Measurements from ENCODE around the gene DTWD2. TPM values are rescaled to one million over a fixed set of nuclear protein-coding genes. Genes with fewer than 3 reads are reported as not detected.

The DTWD2 gene
- total RNA-seq, 4 donors from 2014 or later, result 7.1 to 10.5 (median 9.1) TPM

DNA sequence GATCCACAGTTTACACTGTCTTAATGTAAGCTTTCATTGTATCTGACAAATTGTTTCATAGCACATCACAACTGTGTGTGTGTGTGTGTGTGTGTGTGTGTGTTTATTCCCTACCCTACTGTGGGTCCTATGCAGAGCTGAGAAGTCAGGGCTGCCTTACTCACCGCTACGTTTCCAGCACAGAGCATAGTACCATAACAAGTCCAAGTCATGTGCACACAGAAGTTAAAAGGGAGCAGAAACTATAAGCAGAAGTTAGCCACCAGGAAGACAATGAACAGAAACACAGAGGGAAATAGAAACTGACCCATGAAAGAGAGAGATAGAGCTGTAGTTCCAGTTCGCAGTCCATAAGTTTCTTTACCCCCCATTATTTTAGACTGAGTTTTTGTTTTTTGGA, 44.3 kb upstream of the DTWD2 start:
- Histone ChIP-seq H3K9me3 (no peaks in the 10 kb centered on the region), H3K36me3 (no peaks in the 10 kb centered on the region), H3K27me3 (no peaks in the 10 kb centered on the region), H3K4me3 (no peak overlapping the region), H3K4me1 (no peaks in the 10 kb centered on the region), H3K27ac (replicated peaks in 1 of 4) (no peak overlapping the region)
- TF ChIP-seq, protein P1, sequence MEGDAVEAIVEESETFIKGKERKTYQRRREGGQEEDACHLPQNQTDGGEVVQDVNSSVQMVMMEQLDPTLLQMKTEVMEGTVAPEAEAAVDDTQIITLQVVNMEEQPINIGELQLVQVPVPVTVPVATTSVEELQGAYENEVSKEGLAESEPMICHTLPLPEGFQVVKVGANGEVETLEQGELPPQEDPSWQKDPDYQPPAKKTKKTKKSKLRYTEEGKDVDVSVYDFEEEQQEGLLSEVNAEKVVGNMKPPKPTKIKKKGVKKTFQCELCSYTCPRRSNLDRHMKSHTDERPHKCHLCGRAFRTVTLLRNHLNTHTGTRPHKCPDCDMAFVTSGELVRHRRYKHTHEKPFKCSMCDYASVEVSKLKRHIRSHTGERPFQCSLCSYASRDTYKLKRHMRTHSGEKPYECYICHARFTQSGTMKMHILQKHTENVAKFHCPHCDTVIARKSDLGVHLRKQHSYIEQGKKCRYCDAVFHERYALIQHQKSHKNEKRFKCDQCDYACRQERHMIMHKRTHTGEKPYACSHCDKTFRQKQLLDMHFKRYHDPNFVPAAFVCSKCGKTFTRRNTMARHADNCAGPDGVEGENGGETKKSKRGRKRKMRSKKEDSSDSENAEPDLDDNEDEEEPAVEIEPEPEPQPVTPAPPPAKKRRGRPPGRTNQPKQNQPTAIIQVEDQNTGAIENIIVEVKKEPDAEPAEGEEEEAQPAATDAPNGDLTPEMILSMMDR (IDR thresholded peaks at IDR 0.05), result no peak
- TF ChIP-seq POLR2AphosphoS5 (IDR thresholded peaks at IDR 0.05) (no peak), EP300 (IDR thresholded peaks at IDR 0.05) (no peak), POLR2A (IDR thresholded peaks at IDR 0.05; ENCODE audit: low read depth) (no peak)
- 69% methylated on average over 3 of the region's 3 CpGs for WGBS
- intact Hi-C loops (cut with DNase I), result no loop called here
- no peak for DNase-seq (ENCODE audit: extremely low spot score)

DNA sequence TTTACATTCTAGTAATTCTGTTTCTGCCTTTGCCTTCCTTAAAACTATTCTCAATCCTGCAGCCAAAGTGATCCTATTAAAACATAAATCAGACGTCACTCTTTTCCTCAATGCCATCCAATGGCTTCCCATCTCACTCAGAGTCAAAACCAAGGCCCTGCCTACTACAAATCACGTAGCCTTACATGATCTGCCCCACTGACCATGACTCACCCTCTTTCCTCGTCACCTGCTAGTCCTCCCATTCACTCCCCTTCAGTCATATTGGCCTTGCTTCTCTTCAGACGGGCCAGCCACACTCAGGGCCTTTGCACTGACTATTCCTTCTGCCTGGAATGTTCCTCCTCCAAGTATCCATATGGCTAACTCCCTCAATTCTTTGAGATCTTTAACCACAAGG, 43.6 kb upstream of the DTWD2 start:
- TF ChIP-seq EP300 (IDR thresholded peaks at IDR 0.05), result no peak
- TF ChIP-seq POLR2A (IDR thresholded peaks at IDR 0.05; ENCODE audit: low read depth), result no peak
- TF ChIP-seq, protein P1 (IDR thresholded peaks at IDR 0.05), result no peak
- TF ChIP-seq POLR2AphosphoS5 (IDR thresholded peaks at IDR 0.05), result no peak
- Histone ChIP-seq H3K4me1 (no peaks in the 10 kb centered on the region), H3K36me3 (no peaks in the 10 kb centered on the region), H3K4me3 (no peak overlapping the region), H3K27ac (replicated peaks in 1 of 4) (no peak overlapping the region), H3K9me3 (no peaks in the 10 kb centered on the region), H3K27me3 (no peaks in the 10 kb centered on the region)
- WGBS, result 83% methylated on average over 4 of the region's 4 CpGs
- DNase-seq (ENCODE audit: extremely low spot score), result no peak
- intact Hi-C loops (cut with DNase I), result no loop called here

DNA sequence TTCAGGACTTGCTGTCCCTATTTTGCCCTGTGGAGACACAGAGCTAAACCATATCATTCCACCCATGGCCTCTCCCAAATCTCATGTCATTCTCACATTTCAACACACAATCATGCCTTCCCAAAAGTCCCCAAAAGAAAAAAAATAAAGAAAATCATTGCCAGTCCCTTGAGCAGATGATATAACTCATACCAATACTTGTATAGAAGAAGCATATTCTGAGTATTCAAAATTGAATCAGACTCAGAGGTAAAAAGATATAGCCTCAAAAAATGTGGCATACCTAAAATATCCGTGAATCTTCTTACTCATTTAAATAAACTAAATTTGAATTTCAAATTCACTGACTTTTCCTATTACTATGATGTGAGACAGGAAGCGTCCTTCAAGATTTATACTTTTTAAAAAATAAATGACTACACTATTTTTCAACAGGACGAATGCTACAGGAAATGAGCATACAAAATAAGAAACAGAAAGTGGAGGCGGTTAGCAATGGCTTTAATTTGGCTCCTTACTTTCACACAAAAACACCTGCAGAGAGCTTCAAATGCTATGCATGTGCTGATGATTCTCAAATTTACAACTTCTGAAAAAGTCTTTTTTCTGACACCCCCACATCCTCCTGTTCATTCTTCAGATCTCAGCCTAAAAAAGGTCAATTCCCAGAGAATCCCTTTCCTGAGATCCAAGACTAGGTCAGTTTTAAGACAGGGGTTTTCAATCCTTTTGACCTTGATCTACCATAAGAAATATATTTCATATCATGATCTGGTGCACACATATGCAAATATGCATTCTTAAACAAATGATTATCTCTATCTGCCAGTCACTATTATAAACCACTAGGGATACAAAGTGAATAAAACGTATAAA, 42.9 kb upstream of the DTWD2 start:
- Histone ChIP-seq H3K36me3 (no peaks in the 10 kb centered on the region), H3K4me1 (no peaks in the 10 kb centered on the region), H3K27me3 (no peaks in the 10 kb centered on the region), H3K27ac (replicated peaks in 1 of 4) (no peak overlapping the region), H3K9me3 (no peaks in the 10 kb centered on the region), H3K4me3 (no peak overlapping the region)
- intact Hi-C loops (cut with DNase I), result no loop called here
- WGBS, result 72% methylated on average over 5 of the region's 5 CpGs
- TF ChIP-seq POLR2AphosphoS5 (IDR thresholded peaks at IDR 0.05), result no peak
- no peak for TF ChIP-seq POLR2A (IDR thresholded peaks at IDR 0.05; ENCODE audit: low read depth)
- TF ChIP-seq, protein P1 (IDR thresholded peaks at IDR 0.05), result no peak
- no peak for TF ChIP-seq EP300 (IDR thresholded peaks at IDR 0.05)
- no peak for DNase-seq (ENCODE audit: extremely low spot score)

DNA sequence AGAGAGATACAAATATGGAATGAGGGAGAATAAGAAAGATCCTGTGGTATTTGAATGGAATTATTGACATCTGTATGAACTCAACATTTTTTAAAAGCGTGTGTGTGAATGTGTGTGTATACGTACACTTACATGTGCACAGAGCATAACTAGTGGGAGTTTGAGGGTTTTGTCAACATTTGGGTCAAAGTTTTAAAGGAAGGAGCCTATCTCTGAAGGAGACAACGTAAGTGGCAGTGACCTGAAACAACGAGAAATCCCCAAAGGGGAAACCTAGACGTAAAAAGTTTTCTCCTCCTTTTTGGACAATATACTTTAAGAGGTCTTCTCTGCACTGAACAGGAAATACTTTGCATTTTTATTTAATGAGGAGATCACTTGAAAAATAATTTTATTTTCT, 40.2 kb upstream of the DTWD2 start:
- Histone ChIP-seq H3K36me3 (no peaks in the 10 kb centered on the region), H3K4me1 (no peaks in the 10 kb centered on the region), H3K27me3 (no peaks in the 10 kb centered on the region), H3K9me3 (peaks cover 0 to 10% (median 8%) of the 10 kb centered on the region in 4 donors), H3K27ac (replicated peaks in 1 of 4) (no peak overlapping the region), H3K4me3 (no peak overlapping the region)
- WGBS, result 86% methylated on average over 5 of the region's 5 CpGs
- intact Hi-C loops (cut with DNase I), result no loop called here
- TF ChIP-seq POLR2AphosphoS5 (IDR thresholded peaks at IDR 0.05), result no peak
- DNase-seq (ENCODE audit: extremely low spot score), result no peak

DNA sequence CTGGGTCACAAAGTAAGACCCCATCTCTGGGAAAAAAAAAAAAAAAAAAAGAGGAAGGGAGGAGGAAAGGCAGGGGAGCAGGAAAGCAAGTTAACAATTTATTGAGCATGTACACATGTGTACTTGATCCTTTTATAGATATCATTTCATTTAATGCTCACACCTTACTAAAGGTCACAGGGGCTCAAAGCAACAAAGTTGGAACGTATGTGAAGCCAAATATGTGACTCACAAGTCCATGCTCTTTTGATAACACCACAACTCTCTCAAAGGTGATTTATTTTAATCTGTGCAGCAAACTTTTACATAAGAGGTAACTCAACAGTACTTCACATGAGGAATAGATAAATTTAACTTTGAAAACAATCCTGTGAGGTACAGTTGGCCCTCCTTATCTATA, 34.4 kb upstream of the DTWD2 start:
- TF ChIP-seq POLR2AphosphoS5 (IDR thresholded peaks at IDR 0.05), result no peak
- no peak for TF ChIP-seq EP300 (IDR thresholded peaks at IDR 0.05)
- TF ChIP-seq, protein P1 (IDR thresholded peaks at IDR 0.05), result no peak
- H3K4me1 ChIP-seq, result no peaks in the 10 kb centered on the region
- WGBS, result 29% methylated on average over 1 of the region's 1 CpG
- no peaks in the 10 kb centered on the region for H3K27me3 ChIP-seq
- no peak overlapping the region for H3K4me3 ChIP-seq
- intact Hi-C loops (cut with DNase I), result no loop called here
- H3K9me3 ChIP-seq, result peaks cover 0 to 10% (median 8%) of the 10 kb centered on the region in 4 donors
- DNase-seq (ENCODE audit: extremely low spot score), result no peak
- no peak overlapping the region for H3K27ac ChIP-seq (replicated peaks in 1 of 4)
- H3K36me3 ChIP-seq, result no peaks in the 10 kb centered on the region

All from esophagus muscularis mucosa (tissue), 4 donors.